Tibial nerve (tissue), 4 donors: ENCODE data around the gene RBM38. TPM values are rescaled to one million over a fixed set of nuclear protein-coding genes. Genes with fewer than 3 reads are reported as not detected.

Experiments
- DNase-seq, 2 donors: peaks; one replicate each; pipeline ENCODE4 v3.0.0-alpha.2; 2019; ENCODE audit warnings: low spot score in 2 of 2
- H3K27ac ChIP-seq, 4 donors: fragments of 200-600 bp; sonication (generic) in 3 of 4; one replicate each; pipeline ENCODE4 v1.5.1; 2017 to 2019; ENCODE audit warnings: mild to moderate bottlenecking in 1 of 4
- H3K27me3 ChIP-seq, 2 donors: fragments of 200-600 bp; sonication (generic) in 1 of 2; one replicate each; pipeline versions ENCODE4 v1.5.1 to v1.6.0; 2017 to 2019
- H3K36me3 ChIP-seq, 3 donors: fragments of 200-600 bp; sonication (generic); one replicate each; pipeline ENCODE4 v1.5.1; 2018 to 2019
- H3K4me1 ChIP-seq, 4 donors: fragments of 200-600 bp; sonication (generic) in 3 of 4; one replicate each; pipeline ENCODE4 v1.5.1; 2017 to 2019
- H3K4me3 ChIP-seq, 4 donors: fragments of 200-600 bp; sonication (generic) in 3 of 4; one replicate each; pipeline ENCODE4 v1.5.1; 2017 to 2019; ENCODE audit warnings: mild to moderate bottlenecking in 1 of 4, moderate library complexity in 1 of 4
- H3K9me3 ChIP-seq, 4 donors: fragments of 200-600 bp; sonication (generic) in 3 of 4; one replicate each; pipeline ENCODE4 v1.5.1; 2017 to 2019
- CTCF ChIP-seq, 5 experiments: fragments of 200-600 bp in 3 of 5; fragments of 450-650 bp in 2 of 5; sonication (generic) in 3 of 5; IDR thresholded peaks; one replicate each; pipeline ENCODE4 v1.5.1; 2016 to 2019; ENCODE audit warnings: antibody characterized with exemption in 5 of 5, mild to moderate bottlenecking in 3 of 5, moderate library complexity in 2 of 5
- EP300 ChIP-seq, 2 donors: sonication (generic); formaldehyde crosslinking; IDR thresholded peaks; one replicate each; pipeline ENCODE4 v1.6.1; 2017; ENCODE audit warnings: antibody characterized with exemption in 2 of 2, mild to moderate bottlenecking in 1 of 2
- POLR2A ChIP-seq, 2 donors: fragments of 450-650 bp; IDR thresholded peaks; one replicate each; pipeline ENCODE4 v1.6.1; 2017; ENCODE audit warnings: antibody characterized with exemption in 2 of 2, mild to moderate bottlenecking in 2 of 2, moderate library complexity in 2 of 2
- WGBS, 2 donors: methylation state at CpG; one replicate each; pipeline ENCODE4 v1.1.5; 2018; 5-methylcytosine and 5-hydroxymethylcytosine counted together
- total RNA-seq, 4 donors: library from RNA; depleted of rRNA; stranded (reverse); fragments of >200 nt; gene quantifications; one replicate each; pipeline ENCODE4 v1.1.0, GENCODE V29; 2016

The RBM38 gene
- total RNA-seq, 4 donors from 2014 or later = 4.8 to 14.4 (median 5.8) TPM

DNA sequence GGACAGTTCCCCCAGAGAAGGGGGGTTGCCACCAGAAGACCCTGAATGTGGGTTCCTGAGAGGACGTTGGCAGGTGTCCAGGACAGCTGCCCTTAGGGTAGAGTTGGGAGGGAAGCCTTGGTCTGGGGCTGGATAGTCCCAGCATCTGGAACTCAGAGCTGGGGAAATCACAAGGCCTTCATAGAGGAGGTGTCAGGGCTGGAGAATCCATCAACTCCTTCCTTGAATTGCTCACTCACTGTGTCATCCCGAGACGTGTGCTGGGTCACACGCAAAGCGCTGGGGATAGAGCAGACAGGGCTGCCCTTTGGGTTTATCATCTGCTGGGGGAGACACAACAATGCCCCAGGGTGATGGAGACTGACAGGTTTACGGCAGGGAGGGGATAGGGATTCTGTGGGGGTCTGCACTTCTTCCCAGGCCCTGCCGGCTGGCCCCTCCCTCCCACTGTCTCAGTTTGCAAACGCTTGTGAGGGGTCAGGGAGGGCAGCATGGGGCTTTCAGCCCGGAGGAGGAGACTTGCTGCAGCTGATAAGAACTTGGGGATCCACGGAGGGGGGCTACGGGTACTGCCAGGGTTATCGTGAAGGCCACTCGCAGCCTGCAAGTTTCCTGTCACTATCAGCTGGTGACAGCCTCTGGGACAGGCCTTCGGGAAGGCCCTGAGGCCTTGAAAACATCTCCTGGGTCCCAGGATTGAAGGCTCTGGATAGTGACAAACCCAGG is 18.6 kb downstream of the RBM38 start:
- Histone ChIP-seq H3K36me3 (peaks cover 0 to 59% (median 12%) of the 10 kb centered on the region in 3 donors), H3K27ac (no peak overlapping the region)

GRCh38 chr20:57410398-57410920 is 19.3 kb downstream of the RBM38 start:
- Histone ChIP-seq H3K9me3 (no peaks in the 10 kb centered on the region), H3K27ac (no peak overlapping the region), H3K4me1 (no peaks in the 10 kb centered on the region), H3K27me3 (no peaks in the 10 kb centered on the region), H3K36me3 (peaks cover 0 to 52% (median 12%) of the 10 kb centered on the region in 3 donors), H3K4me3 (no peak overlapping the region)
- no peak for DNase-seq
- TF ChIP-seq POLR2A (IDR thresholded peaks at IDR 0.05) (no peak), CTCF (IDR thresholded peaks at IDR 0.05) (no peak), EP300 (IDR thresholded peaks at IDR 0.05) (no peak)
- WGBS, 2 donors = 78 to 84% methylated on average over 13 to 15 of the region's 15 CpGs

More for the DNA sequence above, 18.6 kb downstream of the RBM38 start:
- H3K4me3 ChIP-seq = no peak overlapping the region
- H3K9me3 ChIP-seq = no peaks in the 10 kb centered on the region
- no peak for TF ChIP-seq EP300 (IDR thresholded peaks at IDR 0.05)
- no peak for TF ChIP-seq CTCF (IDR thresholded peaks at IDR 0.05)
- TF ChIP-seq POLR2A (IDR thresholded peaks at IDR 0.05) = no peak
- H3K27me3 ChIP-seq = no peaks in the 10 kb centered on the region
- DNase-seq = no peak
- 56 to 62% methylated on average over 13 to 14 of the region's 14 CpGs for WGBS, 2 donors
- no peaks in the 10 kb centered on the region for H3K4me1 ChIP-seq

DNA sequence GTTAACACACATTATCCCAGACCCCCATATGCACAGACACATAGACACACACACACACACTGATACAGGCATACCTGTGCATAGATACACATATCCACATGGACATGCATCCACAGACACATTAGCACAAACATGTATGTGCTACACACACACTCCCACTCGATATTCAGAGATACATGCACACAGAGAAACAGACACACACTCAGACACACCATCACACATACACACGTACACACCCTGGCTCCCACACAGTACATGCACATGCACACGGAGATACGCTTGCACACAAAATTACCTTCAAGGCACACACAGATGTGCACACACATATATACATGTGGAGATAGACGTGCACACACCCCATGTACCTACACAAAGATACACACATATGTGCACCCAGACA is 19.7 kb downstream of the RBM38 start:
- Histone ChIP-seq H3K4me1 (no peaks in the 10 kb centered on the region), H3K36me3 (peaks cover 0 to 48% (median 12%) of the 10 kb centered on the region in 3 donors), H3K9me3 (no peaks in the 10 kb centered on the region), H3K4me3 (no peak overlapping the region), H3K27me3 (no peaks in the 10 kb centered on the region), H3K27ac (no peak overlapping the region)
- 89 to 90% methylated on average over 5 of the region's 5 CpGs for WGBS, 2 donors
- TF ChIP-seq CTCF (IDR thresholded peaks at IDR 0.05) (no peak), EP300 (IDR thresholded peaks at IDR 0.05) (no peak), POLR2A (IDR thresholded peaks at IDR 0.05) (no peak)
- no peak for DNase-seq

DNA sequence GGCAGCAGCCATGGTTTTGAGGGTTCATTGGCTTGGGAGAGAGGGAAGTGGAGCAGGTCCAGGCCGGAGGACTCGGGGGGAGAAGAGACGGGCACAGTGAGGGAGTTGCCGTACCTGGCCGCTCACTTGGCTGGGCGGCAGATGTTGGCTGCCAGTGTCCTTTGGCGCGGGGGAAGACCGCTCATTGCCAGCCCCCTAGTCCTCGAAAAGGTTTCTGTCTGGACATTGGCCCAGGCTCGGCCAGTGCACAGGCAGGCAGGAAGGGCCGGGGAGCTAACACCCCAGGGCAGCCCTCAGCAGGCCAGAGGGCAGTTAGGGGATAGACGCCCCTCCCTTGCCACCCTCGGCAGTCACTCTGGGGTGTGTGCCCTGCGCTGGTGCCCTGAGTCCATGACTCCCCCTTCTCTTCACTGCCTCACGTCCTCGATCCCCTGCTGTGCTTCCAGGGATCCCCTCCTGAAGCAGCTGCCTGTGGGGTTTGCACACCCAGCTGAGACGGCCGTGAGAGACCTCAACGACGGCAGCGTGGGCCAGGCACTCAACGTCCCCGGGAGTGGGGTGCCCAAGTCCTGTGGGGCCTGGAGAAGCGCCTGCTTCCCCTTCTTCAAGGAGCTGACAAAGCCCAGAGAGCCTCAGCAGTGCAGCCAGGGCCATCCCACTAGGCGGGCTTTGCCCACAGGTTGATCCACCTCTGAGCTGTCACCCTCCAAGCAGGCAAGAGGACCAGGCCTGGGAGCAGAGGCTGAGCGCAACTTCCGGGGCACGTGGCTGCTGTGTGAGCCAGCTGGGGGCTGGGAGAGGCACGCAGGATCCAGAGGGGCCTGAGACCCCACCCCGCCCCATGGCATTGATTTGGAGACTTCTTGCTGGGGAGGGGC is 20.4 kb downstream of the RBM38 start:
- no peak for DNase-seq
- Histone ChIP-seq H3K4me1 (no peaks in the 10 kb centered on the region), H3K4me3 (no peak overlapping the region), H3K27me3 (no peaks in the 10 kb centered on the region), H3K9me3 (no peaks in the 10 kb centered on the region), H3K27ac (no peak overlapping the region), H3K36me3 (peaks cover 0 to 40% (median 12%) of the 10 kb centered on the region in 3 donors)
- 81 to 82% methylated on average over 29 to 31 of the region's 31 CpGs for WGBS, 2 donors
- TF ChIP-seq EP300 (IDR thresholded peaks at IDR 0.05) = no peak
- no peak for TF ChIP-seq CTCF (IDR thresholded peaks at IDR 0.05)
- TF ChIP-seq POLR2A (IDR thresholded peaks at IDR 0.05) = no peak
